K562 (cell line): Measurements from ENCODE around the gene CRLF1. TPM values are rescaled to one million over a fixed set of nuclear protein-coding genes. Genes with fewer than 3 reads are reported as not detected.

ENCODE experiments used
- BMI1 ChIP-seq: fragments of 150-350 bp; IDR thresholded peaks from 2 replicates; pipeline ENCODE4 v1.6.1; 2014; ENCODE audit warnings: low read length
- CBX8 ChIP-seq: fragments of 200-600 bp; sonication (generic); IDR thresholded peaks from 2 replicates; pipeline ENCODE4 v1.6.1; 2012; ENCODE audit warnings: borderline replicate concordance, mixed run types, low read depth, mild to moderate bottlenecking, moderate library complexity, mixed read lengths, low read length, control low read depth, inconsistent platforms; ENCODE audit not compliant: poor library complexity, severe bottlenecking; ENCODE audit errors: extremely low read depth
- GATAD2B ChIP-seq: fragments of 450-650 bp; IDR thresholded peaks from 2 replicates; pipeline ENCODE4 v1.6.1; 2017; ENCODE audit warnings: mild to moderate bottlenecking, borderline replicate concordance
- MECOM ChIP-seq: fragments of 250-450 bp; sonication (Bioruptor Pico); IDR thresholded peaks from 2 replicates; pipeline ENCODE4 v1.8.0; 2022; ENCODE audit warnings: inconsistent platforms
- MTA3 ChIP-seq: fragments of 450-650 bp; formaldehyde crosslinking; IDR thresholded peaks from 2 replicates; pipeline ENCODE4 v1.6.1; 2017; ENCODE audit warnings: mild to moderate bottlenecking, borderline replicate concordance
- MTF1 ChIP-seq: fragments of 250-450 bp; sonication (Bioruptor Pico); IDR thresholded peaks from 2 replicates; pipeline ENCODE4 v1.9.0; 2021; ENCODE audit warnings: moderate library complexity, mild to moderate bottlenecking, inconsistent platforms, borderline replicate concordance
- POLR2AphosphoS2 ChIP-seq: IDR thresholded peaks from 2 replicates; pipeline ENCODE4 v1.6.1; 2012; ENCODE audit warnings: low read length, improper control_type of control experiment
- POLR2H ChIP-seq: IDR thresholded peaks from 2 replicates; pipeline ENCODE4 v1.6.1; 2016; ENCODE audit warnings: missing genetic modification characterization, low read depth, mild to moderate bottlenecking, control low read depth, missing compliant biosample characterization, moderate library complexity
- RBM34 ChIP-seq: fragments of 200-400 bp; formaldehyde crosslinking; IDR thresholded peaks from 2 replicates; pipeline ENCODE4 v1.6.1; 2018; ENCODE audit warnings: low read length, borderline replicate concordance; ENCODE audit not compliant: insufficient read depth
- RFX1 ChIP-seq: fragments of 450-650 bp; IDR thresholded peaks from 2 replicates; pipeline ENCODE4 v1.6.1; 2016; ENCODE audit warnings: mild to moderate bottlenecking, moderate library complexity
- RNF2 ChIP-seq: sonication (generic); IDR thresholded peaks from 2 replicates; pipeline ENCODE4 v1.6.1; 2016
- ZNF133 ChIP-seq: fragments of 250-450 bp; sonication (Bioruptor Pico); IDR thresholded peaks from 2 replicates; pipeline ENCODE4 v1.4.0; 2020; ENCODE audit warnings: mild to moderate bottlenecking
- ZNF311 ChIP-seq: fragments of 250-450 bp; sonication (Bioruptor Pico); IDR thresholded peaks from 2 replicates; pipeline ENCODE4 v1.4.0; 2020; ENCODE audit warnings: mild to moderate bottlenecking, moderate library complexity
- polyA plus RNA-seq, 8 experiments: library from polyadenylated mRNA; depleted of rRNA in 4 of 8; stranded (reverse) in 5 of 8; unstranded in 3 of 8; fragments of >200 nt; fragmentation: Nextera tagmentation in 2 of 8; fragmentation: Illumina TruSeq in 1 of 8; extraction: Ambion mirVana in 2 of 8; extraction: Trizol in 1 of 8; gene quantifications; 2 replicates each; pipeline versions ENCODE4 v1.2.1 to v1.2.3, GENCODE V29; 2011 to 2014; ENCODE audit warnings: inconsistent platforms in 1 of 8, missing spikeins in 1 of 8
- total RNA-seq, 7 experiments: library from RNA; depleted of rRNA in 6 of 7; stranded (reverse); fragments of >200 nt in 6 of 7; fragmentation: Illumina TruSeq in 2 of 7; extraction: Trizol in 2 of 7; gene quantifications; 2 replicates each; pipeline versions ENCODE4 v1.2.1 to v1.2.3, GENCODE V29; 2011 to 2021; ENCODE audit warnings: low replicate concordance in 1 of 7
- TF ChIP-seq, protein P1 (sequence below): sonication (generic); formaldehyde crosslinking; IDR thresholded peaks from 2 replicates; pipeline ENCODE4 v1.8.0; 2022; ENCODE audit warnings: mild to moderate bottlenecking, low read depth, missing genetic modification reagents
- TF ChIP-seq, protein P2 (sequence below): sonication (generic); formaldehyde crosslinking; IDR thresholded peaks from 2 replicates; pipeline ENCODE4 v1.8.1; 2023; ENCODE audit warnings: mild to moderate bottlenecking, missing genetic modification reagents
- TF ChIP-seq, protein P3 (sequence below), 2 experiments: fragments of 250-450 bp in 1 of 2; fragments of 450-650 bp in 1 of 2; sonication (Bioruptor Pico) in 1 of 2; IDR thresholded peaks; 2 replicates each; pipeline versions ENCODE4 v1.6.1 to v1.8.0; 2016 to 2021; ENCODE audit warnings: mild to moderate bottlenecking in 2 of 2, moderate library complexity in 2 of 2, missing compliant biosample characterization in 1 of 2, missing genetic modification characterization in 1 of 2
- TF ChIP-seq, protein P4 (sequence below), 3 experiments: fragments of 200-800 bp in 1 of 3; sonication (Bioruptor generic) in 1 of 3; sonication (generic) in 1 of 3; formaldehyde crosslinking in 1 of 3; IDR thresholded peaks; 2 replicates each; pipeline versions ENCODE4 v1.6.1 to v1.8.0; 2016 to 2022; ENCODE audit warnings: mild to moderate bottlenecking in 2 of 3, missing compliant biosample characterization in 2 of 3, missing genetic modification characterization in 2 of 3, missing genetic modification reagents in 1 of 3
- TF ChIP-seq, protein P5 (sequence below): fragments of 200-800 bp; sonication (Bioruptor generic); IDR thresholded peaks from 2 replicates; pipeline ENCODE4 v1.6.1; 2017; ENCODE audit warnings: missing genetic modification characterization, missing compliant biosample characterization

CRLF1 gene
- total and polyA plus RNA-seq, 9 of the 15 experiments (the other 6 are each of a cell fraction or from before 2014, with no cell fraction given) = 0.85 to 3.6 (median 1.7) TPM

DNA sequence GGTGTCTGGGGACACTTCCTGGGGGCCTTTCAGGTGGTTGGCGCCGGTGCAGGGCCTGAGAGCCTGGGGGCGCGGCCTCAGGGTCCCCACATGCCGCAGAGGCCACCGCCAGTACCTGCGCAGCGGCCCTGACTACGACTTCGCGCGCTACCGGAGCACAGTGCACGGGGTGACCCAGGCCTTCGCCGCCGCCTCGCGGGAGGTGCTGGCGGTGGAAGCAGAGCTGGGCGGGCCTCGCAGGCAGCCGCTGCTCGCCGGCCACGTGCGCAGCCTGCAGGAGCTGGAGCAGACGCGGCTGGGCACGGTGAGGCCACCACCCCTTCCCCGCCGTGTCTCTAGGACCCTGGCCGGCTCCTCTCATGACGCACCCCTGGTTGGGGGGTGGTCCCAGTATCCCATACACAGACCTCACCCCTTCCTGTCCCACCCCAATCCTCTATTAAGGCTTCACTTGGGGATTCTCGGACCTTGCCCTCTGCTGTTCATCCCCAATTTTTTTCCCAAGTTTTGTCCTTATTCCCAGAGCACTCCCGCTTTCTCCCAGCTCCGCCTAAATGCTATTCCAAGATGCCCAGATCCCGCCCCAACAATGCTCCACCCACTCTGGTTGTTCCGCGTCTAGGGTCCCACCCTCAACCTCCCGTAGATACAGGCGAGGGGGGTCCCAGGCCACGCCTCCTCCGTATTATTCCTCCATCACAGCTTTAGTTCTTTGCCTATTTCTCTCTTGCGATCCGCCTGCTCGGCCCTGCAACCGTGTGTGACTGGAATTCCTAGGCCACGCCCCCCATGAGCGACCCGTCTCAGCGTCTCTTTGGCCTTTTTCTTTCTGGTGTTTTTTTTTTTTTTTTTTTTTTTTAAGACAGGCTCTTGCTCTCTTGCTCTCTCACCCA lies 17.0 kb downstream of the CRLF1 start (continued):
- TF ChIP-seq MTF1 = no peak
- TF ChIP-seq RBM34 = no peak
- TF ChIP-seq BMI1 = no peak
- TF ChIP-seq MTA3 = no peak
- no peak for TF ChIP-seq MECOM
- TF ChIP-seq, protein P1, sequence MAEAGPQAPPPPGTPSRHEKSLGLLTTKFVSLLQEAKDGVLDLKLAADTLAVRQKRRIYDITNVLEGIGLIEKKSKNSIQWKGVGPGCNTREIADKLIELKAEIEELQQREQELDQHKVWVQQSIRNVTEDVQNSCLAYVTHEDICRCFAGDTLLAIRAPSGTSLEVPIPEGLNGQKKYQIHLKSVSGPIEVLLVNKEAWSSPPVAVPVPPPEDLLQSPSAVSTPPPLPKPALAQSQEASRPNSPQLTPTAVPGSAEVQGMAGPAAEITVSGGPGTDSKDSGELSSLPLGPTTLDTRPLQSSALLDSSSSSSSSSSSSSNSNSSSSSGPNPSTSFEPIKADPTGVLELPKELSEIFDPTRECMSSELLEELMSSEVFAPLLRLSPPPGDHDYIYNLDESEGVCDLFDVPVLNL (CRISPR knock-in tag) = peak; percentile 83
- TF ChIP-seq, protein P2, sequence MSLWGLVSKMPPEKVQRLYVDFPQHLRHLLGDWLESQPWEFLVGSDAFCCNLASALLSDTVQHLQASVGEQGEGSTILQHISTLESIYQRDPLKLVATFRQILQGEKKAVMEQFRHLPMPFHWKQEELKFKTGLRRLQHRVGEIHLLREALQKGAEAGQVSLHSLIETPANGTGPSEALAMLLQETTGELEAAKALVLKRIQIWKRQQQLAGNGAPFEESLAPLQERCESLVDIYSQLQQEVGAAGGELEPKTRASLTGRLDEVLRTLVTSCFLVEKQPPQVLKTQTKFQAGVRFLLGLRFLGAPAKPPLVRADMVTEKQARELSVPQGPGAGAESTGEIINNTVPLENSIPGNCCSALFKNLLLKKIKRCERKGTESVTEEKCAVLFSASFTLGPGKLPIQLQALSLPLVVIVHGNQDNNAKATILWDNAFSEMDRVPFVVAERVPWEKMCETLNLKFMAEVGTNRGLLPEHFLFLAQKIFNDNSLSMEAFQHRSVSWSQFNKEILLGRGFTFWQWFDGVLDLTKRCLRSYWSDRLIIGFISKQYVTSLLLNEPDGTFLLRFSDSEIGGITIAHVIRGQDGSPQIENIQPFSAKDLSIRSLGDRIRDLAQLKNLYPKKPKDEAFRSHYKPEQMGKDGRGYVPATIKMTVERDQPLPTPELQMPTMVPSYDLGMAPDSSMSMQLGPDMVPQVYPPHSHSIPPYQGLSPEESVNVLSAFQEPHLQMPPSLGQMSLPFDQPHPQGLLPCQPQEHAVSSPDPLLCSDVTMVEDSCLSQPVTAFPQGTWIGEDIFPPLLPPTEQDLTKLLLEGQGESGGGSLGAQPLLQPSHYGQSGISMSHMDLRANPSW = 0 out of 2 replicates have a peak, but pooled peaks have one; percentile 73
- TF ChIP-seq, protein P3, sequence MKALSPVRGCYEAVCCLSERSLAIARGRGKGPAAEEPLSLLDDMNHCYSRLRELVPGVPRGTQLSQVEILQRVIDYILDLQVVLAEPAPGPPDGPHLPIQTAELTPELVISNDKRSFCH (CRISPR knock-in tag; IDR thresholded peaks at IDR 0.05) = no peak
- TF ChIP-seq, protein P3 (tag; IDR thresholded peaks at IDR 0.05) = peak; percentile 75; the same call in 1 of the 2 replicates
- no peak for TF ChIP-seq ZNF311 (CRISPR knock-in tag)
- no peak for TF ChIP-seq POLR2AphosphoS2
- TF ChIP-seq, protein P4, sequence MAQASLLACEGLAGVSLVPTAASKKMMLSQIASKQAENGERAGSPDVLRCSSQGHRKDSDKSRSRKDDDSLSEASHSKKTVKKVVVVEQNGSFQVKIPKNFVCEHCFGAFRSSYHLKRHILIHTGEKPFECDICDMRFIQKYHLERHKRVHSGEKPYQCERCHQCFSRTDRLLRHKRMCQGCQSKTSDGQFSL (CRISPR knock-in tag; IDR thresholded peaks at IDR 0.05) = 0 out of 2 replicates have a peak, but pooled peaks have one; percentile 16
- TF ChIP-seq, protein P4 (tag; IDR thresholded peaks at IDR 0.05) = no peak
- TF ChIP-seq GATAD2B = no peak
- no peak for TF ChIP-seq POLR2H (tag)
- TF ChIP-seq RFX1 = no peak
- peak; percentile 97 for TF ChIP-seq RNF2
- TF ChIP-seq, protein P5, sequence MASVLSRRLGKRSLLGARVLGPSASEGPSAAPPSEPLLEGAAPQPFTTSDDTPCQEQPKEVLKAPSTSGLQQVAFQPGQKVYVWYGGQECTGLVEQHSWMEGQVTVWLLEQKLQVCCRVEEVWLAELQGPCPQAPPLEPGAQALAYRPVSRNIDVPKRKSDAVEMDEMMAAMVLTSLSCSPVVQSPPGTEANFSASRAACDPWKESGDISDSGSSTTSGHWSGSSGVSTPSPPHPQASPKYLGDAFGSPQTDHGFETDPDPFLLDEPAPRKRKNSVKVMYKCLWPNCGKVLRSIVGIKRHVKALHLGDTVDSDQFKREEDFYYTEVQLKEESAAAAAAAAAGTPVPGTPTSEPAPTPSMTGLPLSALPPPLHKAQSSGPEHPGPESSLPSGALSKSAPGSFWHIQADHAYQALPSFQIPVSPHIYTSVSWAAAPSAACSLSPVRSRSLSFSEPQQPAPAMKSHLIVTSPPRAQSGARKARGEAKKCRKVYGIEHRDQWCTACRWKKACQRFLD = peak; percentile 45; the same call in 1 of the 2 replicates
- TF ChIP-seq ZNF133 = no peak
- no peak for TF ChIP-seq CBX8
